ENCODE results near the gene SAYSD1. TPM values are rescaled to one million over a fixed set of nuclear protein-coding genes. Genes with fewer than 3 reads are reported as not detected.

SAYSD1 gene
- total and polyA plus RNA-seq, 9 of the 15 experiments (the other 6 are each of a cell fraction or from before 2014, with no cell fraction given) = 3.5 to 19.1 (median 12.4) TPM

GRCh38 chr6:39062014-39062740 is 52.8 kb downstream of the SAYSD1 start:
- Histone ChIP-seq H3K9me3 (replicated peaks; ENCODE audit: control insufficient read depth, insufficient read depth, low read depth, low read length) (no peaks in the 10 kb centered on the region), H3K4me2 (ENCODE audit: insufficient read depth, low read length) (no peak overlapping the region), H3K4me3 (no peak overlapping the region), H3K27me3 (ENCODE audit: control insufficient read depth in 2 of 2, insufficient read depth in 2 of 2, low read length in 2 of 2) (peaks cover 39 to 79% of the 10 kb centered on the region in 2 experiments), H3K27ac (ENCODE audit: extremely low read depth, low read depth, low read length) (no peak overlapping the region), H3K4me1 (replicated peaks in 1 of 2; ENCODE audit: control insufficient read depth in 2 of 2, insufficient read depth in 2 of 2, low read length in 2 of 2) (no peaks in the 10 kb centered on the region), H3K9me1 (ENCODE audit: control insufficient read depth, insufficient read depth, low read length) (no peaks in the 10 kb centered on the region), H3K79me2 (ENCODE audit: control insufficient read depth, insufficient read depth, low read length) (no peaks in the 10 kb centered on the region), H3K9ac (ENCODE audit: insufficient read depth in 1 of 2, low read depth in 2 of 2, low read length in 2 of 2) (no peak overlapping the region), H3K36me3 (ENCODE audit: control insufficient read depth, insufficient read depth, low read length) (no peaks in the 10 kb centered on the region), H2AFZ (ENCODE audit: low read depth, low read length) (no peak overlapping the region), H4K20me1 (replicated peaks; ENCODE audit: control insufficient read depth, insufficient read depth, low read length) (peaks cover 14% of the 10 kb centered on the region)
- intact Hi-C loops (cut with micrococcal nuclease) (no loop called here), in situ Hi-C loops (cut with MboI) (no loop called here)
- no peak for ATAC-seq
- BruUV-seq (replicated peaks) = no TSS peak
- POLR2A ChIA-PET = interaction anchor here (0.8 kb wide), 1 partner anchor 36 kb away, joined by 3 read pairs; no protein-coding TSS in a partner anchor
- CTCF ChIA-PET (ENCODE audit: low intra/inter-chr PET ratio) = no interaction called here
- no peak for FAIRE-seq
- no peak for DNase-seq (ENCODE audit: extremely low read depth in 1 of 4, low spot score in 3 of 4)
- WGBS (ENCODE audit: insufficient coverage, low coverage, missing lambda C conversion rate) = 0% methylated on average over 10 of the region's 10 CpGs
- no peak for TF ChIP-seq ZHX1 (conservative IDR thresholded peaks at IDR 0.05; ENCODE audit: low read length)
- TF ChIP-seq BHLHE40 (IDR thresholded peaks at IDR 0.05; ENCODE audit: low read length) = no peak
- no peak for TF ChIP-seq SMAD2 (IDR thresholded peaks at IDR 0.05; ENCODE audit: low read depth, low read length)
- TF ChIP-seq, protein P1, sequence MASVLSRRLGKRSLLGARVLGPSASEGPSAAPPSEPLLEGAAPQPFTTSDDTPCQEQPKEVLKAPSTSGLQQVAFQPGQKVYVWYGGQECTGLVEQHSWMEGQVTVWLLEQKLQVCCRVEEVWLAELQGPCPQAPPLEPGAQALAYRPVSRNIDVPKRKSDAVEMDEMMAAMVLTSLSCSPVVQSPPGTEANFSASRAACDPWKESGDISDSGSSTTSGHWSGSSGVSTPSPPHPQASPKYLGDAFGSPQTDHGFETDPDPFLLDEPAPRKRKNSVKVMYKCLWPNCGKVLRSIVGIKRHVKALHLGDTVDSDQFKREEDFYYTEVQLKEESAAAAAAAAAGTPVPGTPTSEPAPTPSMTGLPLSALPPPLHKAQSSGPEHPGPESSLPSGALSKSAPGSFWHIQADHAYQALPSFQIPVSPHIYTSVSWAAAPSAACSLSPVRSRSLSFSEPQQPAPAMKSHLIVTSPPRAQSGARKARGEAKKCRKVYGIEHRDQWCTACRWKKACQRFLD (CRISPR knock-in tag; IDR thresholded peaks at IDR 0.05) = no peak
- TF ChIP-seq, protein P2, sequence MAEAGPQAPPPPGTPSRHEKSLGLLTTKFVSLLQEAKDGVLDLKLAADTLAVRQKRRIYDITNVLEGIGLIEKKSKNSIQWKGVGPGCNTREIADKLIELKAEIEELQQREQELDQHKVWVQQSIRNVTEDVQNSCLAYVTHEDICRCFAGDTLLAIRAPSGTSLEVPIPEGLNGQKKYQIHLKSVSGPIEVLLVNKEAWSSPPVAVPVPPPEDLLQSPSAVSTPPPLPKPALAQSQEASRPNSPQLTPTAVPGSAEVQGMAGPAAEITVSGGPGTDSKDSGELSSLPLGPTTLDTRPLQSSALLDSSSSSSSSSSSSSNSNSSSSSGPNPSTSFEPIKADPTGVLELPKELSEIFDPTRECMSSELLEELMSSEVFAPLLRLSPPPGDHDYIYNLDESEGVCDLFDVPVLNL (CRISPR knock-in tag; IDR thresholded peaks at IDR 0.05; ENCODE audit: low read depth) = no peak
- TF ChIP-seq RBBP5 (IDR thresholded peaks at IDR 0.05; ENCODE audit: borderline replicate concordance, insufficient read depth, low read length, poor library complexity, severe bottlenecking) = no peak
- TF ChIP-seq, protein P3, sequence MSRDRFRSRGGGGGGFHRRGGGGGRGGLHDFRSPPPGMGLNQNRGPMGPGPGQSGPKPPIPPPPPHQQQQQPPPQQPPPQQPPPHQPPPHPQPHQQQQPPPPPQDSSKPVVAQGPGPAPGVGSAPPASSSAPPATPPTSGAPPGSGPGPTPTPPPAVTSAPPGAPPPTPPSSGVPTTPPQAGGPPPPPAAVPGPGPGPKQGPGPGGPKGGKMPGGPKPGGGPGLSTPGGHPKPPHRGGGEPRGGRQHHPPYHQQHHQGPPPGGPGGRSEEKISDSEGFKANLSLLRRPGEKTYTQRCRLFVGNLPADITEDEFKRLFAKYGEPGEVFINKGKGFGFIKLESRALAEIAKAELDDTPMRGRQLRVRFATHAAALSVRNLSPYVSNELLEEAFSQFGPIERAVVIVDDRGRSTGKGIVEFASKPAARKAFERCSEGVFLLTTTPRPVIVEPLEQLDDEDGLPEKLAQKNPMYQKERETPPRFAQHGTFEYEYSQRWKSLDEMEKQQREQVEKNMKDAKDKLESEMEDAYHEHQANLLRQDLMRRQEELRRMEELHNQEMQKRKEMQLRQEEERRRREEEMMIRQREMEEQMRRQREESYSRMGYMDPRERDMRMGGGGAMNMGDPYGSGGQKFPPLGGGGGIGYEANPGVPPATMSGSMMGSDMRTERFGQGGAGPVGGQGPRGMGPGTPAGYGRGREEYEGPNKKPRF (IDR thresholded peaks at IDR 0.05; ENCODE audit: low read depth, low read length) = no peak
- TF ChIP-seq ZBTB12 (CRISPR knock-in tag; IDR thresholded peaks at IDR 0.05) = no peak
- TF ChIP-seq PTTG1 (tag; IDR thresholded peaks at IDR 0.05; ENCODE audit: low read depth) = no peak
- TF ChIP-seq ZNF695 (CRISPR knock-in tag; IDR thresholded peaks at IDR 0.05) = no peak
- TF ChIP-seq CCNT2 (IDR thresholded peaks at IDR 0.05; ENCODE audit: borderline replicate concordance, extremely low read depth, insufficient read length, low read depth, low read length) = no peak
- TF ChIP-seq CHCHD3 (CRISPR knock-in tag; IDR thresholded peaks at IDR 0.05) = no peak
